Gastrocnemius medialis (tissue), 4 donors: Measurements from ENCODE around the gene HYAL4.

Experiments used
- CTCF ChIP-seq, 5 experiments: fragments of 450-650 bp in 3 of 5; fragments of 200-600 bp in 2 of 5; sonication (generic) in 2 of 5; IDR thresholded peaks in 4 of 5; conservative IDR thresholded peaks in 1 of 5; 1 replicate in 4 of 5; 2 replicates in 1 of 5; pipeline ENCODE4 v1.5.1; 2016 to 2019; ENCODE audit warnings: antibody characterized with exemption in 5 of 5, mild to moderate bottlenecking in 3 of 5, moderate library complexity in 3 of 5
- POLR2A ChIP-seq, 2 donors: fragments of 450-650 bp; IDR thresholded peaks; one replicate each; pipeline ENCODE4 v1.6.1; 2017; ENCODE audit warnings: antibody characterized with exemption in 2 of 2, mild to moderate bottlenecking in 2 of 2, moderate library complexity in 2 of 2

GRCh38 chr7:123864012-123864411 lies 19.0 kb downstream of the HYAL4 start:
- TF ChIP-seq CTCF (IDR thresholded peaks at IDR 0.05 in 4 of 5, conservative IDR thresholded peaks at IDR 0.05 in 1 of 5) (no peak), POLR2A (IDR thresholded peaks at IDR 0.05) (no peak)
